ENCODE data around the gene ROBO1.
"Not testable (repeated sequence)": the region's sequence is repeated elsewhere in the genome, so short reads cannot be mapped to it uniquely, and the experiment has no call there.

Gene ROBO1

GRCh38 chr3:79767905-79768267 is at the start of gene ROBO1:
Gene ROBO1, minus strand, starts transcription at chr3:79767998.
- DNase-seq (ENCODE audit: low spot score), result no peak

GRCh38 chr3:79817224-79817623 is 49.4 kb upstream of the ROBO1 start:
- DNase-seq (ENCODE audit: low spot score), result no peak

- no peak for DNase-seq (ENCODE audit: low spot score)
These were observed 47.7 kb upstream of the ROBO1 start for GRCh38 chr3:79815478-79815877.

DNA sequence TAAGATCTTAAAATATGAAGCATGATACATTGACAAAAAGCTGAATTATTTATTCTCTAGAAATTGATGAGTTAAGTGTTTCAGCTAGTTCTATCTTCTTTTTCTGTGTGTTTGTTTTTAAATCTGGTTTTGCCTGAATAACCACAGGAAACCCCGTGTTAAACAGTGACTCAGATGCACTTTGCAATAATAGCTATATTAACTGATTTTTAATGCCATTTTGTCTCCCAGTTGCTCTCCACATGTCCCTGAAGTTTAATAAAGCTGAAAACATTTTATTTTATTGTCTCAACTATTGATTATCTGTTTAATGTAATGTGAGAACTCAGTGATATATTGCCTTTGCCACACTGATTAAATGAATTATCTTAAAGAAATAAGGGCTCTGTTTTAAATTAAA is 42.8 kb upstream of the ROBO1 start:
- DNase-seq (ENCODE audit: low spot score), result no peak

DNA sequence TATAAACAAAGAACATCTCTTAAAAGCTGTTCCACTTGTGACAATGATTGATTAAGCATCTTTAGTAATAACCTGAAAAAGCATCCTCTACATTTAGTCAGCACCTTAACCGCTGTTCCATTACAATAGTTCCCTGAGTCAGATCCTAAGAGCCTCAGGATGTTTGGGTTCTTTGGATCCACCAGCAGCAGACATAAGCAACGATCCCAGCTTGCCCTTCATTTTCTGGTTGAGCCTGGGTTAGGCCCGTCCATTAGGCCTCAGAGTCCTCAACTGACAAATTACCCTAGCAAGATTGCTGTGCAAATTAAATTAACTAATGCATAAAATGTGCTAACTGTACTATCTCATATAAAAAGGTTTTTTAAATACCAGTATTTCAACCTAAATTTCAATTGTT is 42.3 kb upstream of the ROBO1 start:
- DNase-seq (ENCODE audit: low spot score), result no peak

- no peak for DNase-seq (ENCODE audit: low spot score)
These were observed 41.3 kb upstream of the ROBO1 start for GRCh38 chr3:79809106-79809505.

DNA sequence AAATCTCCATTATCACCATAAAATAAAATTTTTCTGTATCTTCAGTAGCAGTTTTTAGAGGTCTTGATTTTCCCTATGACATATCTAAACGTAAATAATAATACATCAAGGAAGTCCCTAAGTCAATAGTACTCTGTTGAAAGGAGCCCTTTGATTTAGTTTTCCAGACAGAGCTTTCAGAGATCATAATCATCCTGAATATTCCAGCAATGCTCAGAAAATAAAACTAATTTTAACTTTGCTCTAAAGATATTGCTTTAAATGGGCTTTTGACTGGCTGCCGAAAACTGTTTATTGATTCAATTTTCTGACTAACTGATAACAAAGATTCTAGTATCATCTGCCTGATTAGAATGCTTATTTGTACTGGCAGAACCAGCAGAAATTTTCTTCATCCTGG is 40.7 kb upstream of the ROBO1 start:
- no peak for DNase-seq (ENCODE audit: low spot score)

GRCh38 chr3:79790177-79790576 is 22.4 kb upstream of the ROBO1 start:
- DNase-seq (ENCODE audit: low spot score), result not testable (repeated sequence)

GRCh38 chr3:79773291-79773690 is 5.5 kb upstream of the ROBO1 start:
- DNase-seq (ENCODE audit: low spot score), result no peak

DNA sequence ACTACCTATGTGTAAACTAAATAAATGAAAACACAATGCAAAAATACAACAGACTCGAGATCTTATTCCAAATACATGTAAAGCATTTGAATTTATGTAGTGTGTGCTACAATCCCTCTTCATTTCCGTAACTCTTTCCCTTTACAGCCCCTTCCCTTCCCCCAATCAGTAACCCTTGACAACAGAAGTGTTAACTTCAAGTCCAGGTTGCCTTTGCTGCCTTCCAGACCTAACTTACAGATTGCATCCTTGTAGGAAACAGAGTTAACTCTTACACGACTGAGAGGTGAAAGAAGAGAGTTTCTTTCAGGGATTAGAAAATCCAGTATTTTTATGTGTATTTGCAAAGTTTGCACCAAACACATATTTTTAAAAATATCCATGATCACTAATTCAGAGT is 1.4 kb upstream of the ROBO1 start:
- no peak for DNase-seq (ENCODE audit: low spot score)

DNA sequence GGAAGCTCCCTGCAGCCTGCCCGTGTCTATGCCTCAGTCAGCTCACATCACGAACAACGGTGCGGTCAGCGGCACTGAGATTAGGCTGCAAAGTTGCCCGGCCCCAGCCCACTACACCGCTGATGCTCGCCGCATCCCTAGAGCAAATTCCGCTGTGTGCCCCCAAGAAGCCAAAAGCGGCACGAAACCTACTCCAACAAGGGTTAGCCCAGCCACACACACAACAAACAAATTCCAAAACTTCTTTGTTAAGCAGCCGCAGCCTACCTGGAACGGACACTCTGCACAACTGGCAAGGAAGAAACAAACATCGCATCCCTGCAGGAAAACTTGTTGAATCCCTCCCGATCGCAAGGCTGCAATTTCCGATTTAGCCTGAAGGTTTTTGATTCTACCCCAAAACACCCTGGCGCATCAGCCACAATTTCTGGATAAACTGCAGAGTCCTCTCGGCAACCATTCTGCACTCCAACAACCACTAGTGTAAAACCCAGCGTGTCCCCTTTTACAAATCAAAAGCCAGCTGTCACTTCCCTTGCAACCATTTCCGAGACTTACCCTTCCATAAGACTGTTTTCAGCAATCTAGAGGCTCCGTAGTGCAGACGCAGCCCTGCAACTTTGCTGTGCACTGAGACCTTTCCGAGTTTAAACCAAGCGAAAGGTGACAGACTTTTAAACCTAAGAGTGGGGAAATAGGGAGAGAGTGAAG is 449 bp downstream of the ROBO1 start:
- DNase-seq (ENCODE audit: low spot score), result no peak

GRCh38 chr3:79766496-79767193 is 1.2 kb downstream of the ROBO1 start:
- DNase-seq (ENCODE audit: low spot score), result no peak

DNA sequence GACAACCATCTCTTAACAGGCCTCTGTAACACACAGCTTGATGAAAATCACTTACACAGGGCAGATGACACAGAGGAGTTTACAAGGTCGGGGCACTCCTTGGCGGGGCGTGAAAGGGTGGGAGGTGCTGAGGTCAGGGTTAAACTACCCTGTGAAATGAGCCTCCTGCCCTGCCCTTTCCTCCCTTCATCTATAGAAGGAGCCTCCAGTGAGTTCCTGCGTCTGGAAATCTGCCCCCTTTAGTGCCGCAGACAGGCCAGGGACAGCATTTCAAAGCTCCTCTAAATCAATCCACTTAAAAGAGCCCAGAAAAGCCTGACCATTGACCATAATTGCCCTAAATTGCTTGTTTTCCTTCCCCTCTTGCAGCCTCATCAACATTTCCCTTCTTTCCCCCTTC is 1.9 kb downstream of the ROBO1 start:
- no peak for DNase-seq (ENCODE audit: low spot score)

- no peak for DNase-seq (ENCODE audit: low spot score)
These were observed 6.4 kb downstream of the ROBO1 start for GRCh38 chr3:79761441-79761840.

DNA sequence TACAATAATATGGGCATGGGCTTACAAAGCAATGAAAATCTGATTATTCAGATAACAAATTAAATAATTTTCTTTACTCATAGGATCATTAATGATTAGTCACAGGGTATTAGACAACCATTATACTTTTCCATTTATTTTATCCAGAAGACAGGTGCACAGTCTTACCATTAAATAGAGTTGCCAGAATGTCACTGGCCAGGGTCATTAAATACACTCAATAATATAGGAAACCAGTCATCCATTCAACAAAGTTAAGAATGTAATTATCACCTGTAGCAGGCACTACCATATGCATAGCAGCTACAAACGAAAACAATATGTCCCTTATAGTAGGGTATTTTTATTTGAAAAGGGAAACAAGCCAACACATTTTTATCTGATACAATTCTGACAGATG is 16.1 kb downstream of the ROBO1 start:
- DNase-seq (ENCODE audit: low spot score), result no peak

- DNase-seq (ENCODE audit: low spot score), result no peak
These were observed 30.3 kb downstream of the ROBO1 start for GRCh38 chr3:79737530-79737929.

- no peak for DNase-seq (ENCODE audit: low spot score)
These were observed 38.7 kb downstream of the ROBO1 start for GRCh38 chr3:79729096-79729495.

DNA sequence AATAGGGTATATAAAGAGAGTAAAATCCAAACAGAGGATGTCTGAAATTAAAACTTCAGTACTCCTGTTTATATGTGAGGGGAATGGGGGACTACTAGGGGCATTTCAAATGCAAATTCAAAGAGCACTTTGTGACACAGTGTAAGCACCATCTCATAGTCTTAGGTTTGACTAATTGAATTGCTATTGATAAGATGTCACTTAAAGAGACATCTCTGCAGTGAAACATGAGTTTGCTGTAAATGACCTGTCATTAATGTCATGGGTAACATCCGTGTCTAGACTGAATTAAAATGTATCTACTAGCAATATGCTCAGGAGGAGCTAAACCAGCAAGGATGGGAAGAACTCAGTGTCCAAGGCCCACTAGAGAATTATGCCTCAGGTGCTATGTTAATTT is 41.0 kb downstream of the ROBO1 start:
- DNase-seq (ENCODE audit: low spot score), result no peak

GRCh38 chr3:79724206-79724605 is 43.6 kb downstream of the ROBO1 start:
- no peak for DNase-seq (ENCODE audit: low spot score)

- no peak for DNase-seq (ENCODE audit: low spot score)
These were observed 77.7 kb downstream of the ROBO1 start for GRCh38 chr3:79690072-79690471.

GRCh38 chr3:79685108-79685507 is 82.7 kb downstream of the ROBO1 start:
- DNase-seq (ENCODE audit: low spot score), result no peak

DNA sequence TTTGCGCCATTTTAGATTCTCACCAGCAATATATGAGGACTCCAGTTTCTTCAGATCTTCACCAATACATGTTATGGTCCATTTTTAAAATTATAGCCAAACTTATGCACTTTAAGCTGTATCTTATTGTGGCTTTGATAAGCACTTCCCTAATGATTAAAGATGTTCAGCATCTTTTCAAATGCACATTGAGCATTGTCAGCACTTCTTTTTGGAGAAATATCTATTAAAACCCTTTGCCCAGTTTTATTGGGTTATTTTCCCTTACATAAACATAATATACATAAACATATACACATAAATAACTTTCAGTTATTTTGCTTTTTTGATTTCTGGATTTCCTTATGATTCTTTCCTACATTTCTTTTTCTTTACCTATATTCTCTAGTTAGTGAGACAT is 83.8 kb downstream of the ROBO1 start:
- DNase-seq (ENCODE audit: low spot score), result no peak

GRCh38 chr3:79672731-79673130 is 95.1 kb downstream of the ROBO1 start:
- DNase-seq (ENCODE audit: low spot score), result no peak

DNA sequence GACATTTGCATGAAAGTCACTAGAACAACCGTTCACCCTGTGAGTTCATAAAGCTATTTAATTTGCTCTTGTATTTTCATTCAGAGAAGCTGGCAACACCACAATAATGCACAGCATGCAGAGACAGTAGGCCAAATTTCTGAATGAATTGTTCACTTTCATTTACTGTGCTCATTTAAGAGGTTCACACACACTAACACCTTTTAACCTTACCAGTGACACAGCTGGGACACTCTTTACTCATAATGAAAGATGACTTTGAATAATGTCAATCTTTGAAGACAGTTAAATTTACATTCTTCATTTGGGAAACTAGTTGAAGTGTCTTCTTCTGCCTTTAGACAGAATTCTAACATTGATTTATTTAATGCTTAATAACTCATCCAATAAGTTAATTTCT is 95.7 kb downstream of the ROBO1 start:
- no peak for DNase-seq (ENCODE audit: low spot score)

Data from CD4-positive, alpha-beta T cell treated with Interleukin-2 at 100 ng/mL for 4 hours (primary cell).